Fibroblast of peridontal ligament (primary cell): ENCODE measurements around the gene SNORC.
"Not testable (repeated sequence)": the region's sequence is repeated elsewhere in the genome, so short reads cannot be mapped to it uniquely, and the experiment has no call there.

Experiments used
- DNase-seq: peaks from one replicate; pipeline ENCODE4 v3.0.0-alpha.2; 2010; ENCODE audit errors: extremely low read depth

Gene SNORC

DNA sequence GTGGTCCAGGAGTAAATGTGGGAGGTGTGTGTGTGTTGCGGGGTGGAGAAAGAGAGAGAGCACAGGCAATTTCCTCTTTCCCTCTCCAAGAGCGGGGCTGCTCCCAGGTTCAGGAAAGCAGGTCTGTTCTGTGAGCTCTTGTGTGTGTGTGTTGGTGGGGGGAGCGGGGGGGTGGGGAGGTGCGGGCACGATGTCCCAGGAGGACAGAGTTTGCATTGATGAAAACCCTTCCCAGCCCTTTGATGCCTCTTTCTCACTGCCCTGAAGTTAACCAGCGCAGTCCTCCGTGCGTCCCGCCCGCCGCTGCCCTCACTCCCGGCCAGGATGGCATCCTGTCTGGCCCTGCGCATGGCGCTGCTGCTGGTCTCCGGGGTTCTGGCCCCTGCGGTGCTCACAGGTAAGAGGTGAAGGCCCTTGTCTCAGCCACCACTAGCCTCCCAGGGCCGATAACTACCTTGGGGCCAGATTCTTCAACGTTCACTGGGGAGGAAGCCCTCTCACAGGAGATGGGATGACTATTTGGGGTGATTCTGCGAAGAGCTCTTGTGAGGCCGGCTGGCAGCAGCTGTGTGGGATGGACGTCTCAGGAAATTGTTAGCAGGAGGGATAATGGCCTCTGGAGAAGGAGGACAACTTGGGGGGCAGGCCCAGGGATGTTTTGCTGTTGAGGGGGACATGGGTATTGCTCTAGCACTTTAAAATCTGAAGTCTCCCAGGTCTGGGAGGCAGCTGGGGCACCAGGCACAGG, at the start of gene SNORC:
Gene SNORC (plus strand): TSS at position 247 of the 748 bp plus-strand sequence. CDS start 78 bp downstream, at position 325.
- no peak for DNase-seq

DNA sequence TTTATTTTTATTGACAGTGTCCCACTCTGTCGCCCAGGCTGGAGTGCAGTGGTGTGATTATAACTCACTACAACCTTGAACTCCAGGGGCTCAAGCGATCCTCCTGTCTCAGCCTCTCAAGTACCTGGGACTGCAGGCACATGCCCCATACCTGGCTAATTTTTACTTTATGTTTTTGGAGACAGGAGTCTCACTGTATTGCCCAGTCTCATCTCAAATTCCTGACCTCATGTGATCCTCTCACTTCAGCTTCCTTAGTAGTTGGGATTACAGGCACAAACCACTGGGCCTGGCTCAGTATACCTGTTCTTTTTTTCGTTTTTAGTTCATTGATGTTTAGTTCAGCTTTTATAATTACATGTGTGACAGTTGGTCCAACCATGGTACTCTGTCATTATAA, 40.1 kb upstream of the SNORC start:
- no peak for DNase-seq

DNA sequence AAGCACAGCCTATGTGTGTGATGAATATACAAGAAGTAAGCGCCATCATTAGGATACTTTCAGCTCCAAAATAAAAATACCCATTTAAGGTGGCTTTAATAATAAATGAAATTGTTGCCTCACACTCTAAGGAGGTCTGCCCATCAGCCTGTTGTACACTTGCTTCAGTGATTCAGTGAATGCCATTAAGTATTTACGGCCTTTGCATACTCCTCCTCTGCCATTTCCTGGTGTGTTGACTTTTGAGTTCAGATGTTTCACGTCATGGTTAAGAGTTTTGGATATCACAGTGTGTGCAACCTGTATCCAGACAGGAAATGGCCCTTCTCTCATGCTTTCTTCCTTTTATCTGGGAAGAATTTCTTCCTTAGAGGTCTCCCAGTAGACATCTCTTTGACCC, 38.6 kb upstream of the SNORC start:
- no peak for DNase-seq

DNA sequence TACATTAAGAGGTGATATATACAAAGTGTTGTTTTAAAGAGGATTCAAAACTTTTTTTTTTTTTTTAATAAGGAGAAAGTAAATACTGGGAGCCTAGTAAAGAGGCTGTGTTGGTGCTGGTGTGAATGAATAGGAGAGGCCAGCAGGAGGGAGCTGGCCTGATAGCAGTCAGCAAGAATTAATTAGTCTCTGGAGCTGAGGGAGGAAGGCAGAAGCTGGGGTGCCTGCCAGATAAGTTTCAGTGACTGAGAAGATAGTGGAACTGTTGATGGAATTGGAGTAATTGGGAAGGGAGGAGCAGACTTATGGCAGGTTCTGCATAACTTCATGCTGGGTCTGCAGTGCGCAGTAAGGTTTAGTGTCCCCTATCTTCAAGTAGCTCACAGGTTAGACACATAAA, 36.2 kb upstream of the SNORC start:
- DNase-seq = no peak

DNA sequence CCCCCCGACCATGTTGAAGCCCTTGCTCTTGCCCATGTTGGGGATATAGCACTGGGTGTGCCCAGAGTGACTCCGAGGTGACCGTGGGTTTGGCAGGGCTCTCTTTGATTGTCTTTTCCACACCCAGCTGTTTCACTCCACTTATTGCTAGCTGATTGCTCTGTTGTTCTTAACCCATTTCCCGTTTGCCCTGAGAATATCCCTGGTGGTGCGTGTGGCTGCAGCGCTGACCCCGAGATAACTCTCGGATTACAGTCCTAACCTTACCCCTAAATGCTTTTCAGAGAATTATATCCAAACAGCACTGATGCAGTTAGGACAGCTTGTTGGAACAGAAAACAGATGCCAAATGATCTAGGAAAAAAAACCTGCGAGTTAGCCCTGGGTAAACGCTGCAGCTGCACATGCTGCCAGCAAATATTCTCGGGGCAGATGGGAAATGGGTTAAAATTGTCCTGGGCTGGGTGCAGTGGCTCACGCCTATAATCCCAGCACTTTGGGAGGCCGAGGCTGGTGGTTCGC, 34.3 kb upstream of the SNORC start:
- no peak for DNase-seq

DNA sequence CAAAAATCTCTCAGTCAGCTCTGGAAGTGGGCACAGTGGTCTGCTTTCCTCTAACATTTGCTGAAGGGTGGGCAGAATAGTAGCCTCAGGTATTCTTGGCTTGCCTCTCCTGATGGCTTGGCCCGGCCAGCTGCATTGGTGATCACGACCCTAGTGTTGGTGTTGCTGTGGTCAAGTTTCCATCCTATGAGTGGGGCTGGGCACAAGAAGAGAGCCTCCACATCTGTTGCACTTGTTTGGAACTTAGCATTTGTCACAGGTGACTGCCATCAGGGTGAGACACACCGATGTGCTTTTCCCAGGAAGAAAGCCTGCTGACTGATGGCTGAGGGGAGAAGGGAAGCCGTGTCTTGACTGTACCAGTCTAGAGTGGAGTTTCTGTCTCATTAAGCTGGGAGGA, 33.1 kb upstream of the SNORC start:
- no peak for DNase-seq

DNA sequence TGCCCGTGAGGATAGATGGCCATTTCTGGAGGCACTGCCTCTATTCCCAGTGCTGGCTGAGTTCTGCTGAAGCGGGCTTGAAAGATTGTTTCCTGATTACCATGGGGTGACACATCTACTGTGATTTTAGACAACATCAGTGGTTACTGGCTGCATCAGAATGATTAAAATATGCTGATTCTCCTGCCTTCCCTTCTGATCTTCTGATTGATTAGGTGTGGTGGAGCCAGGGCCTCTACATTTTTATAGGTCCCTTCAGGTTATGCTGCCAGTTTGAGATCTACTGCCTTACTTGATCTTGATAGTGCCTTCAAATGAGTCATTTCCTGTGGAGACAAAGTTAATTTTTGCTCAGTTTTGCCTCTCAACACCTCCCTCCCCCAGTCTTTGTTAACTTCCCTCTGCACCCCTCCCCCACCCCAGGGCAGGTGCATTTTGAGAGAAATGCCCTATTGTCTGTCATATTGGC, 31.6 kb upstream of the SNORC start:
- no peak for DNase-seq

DNA sequence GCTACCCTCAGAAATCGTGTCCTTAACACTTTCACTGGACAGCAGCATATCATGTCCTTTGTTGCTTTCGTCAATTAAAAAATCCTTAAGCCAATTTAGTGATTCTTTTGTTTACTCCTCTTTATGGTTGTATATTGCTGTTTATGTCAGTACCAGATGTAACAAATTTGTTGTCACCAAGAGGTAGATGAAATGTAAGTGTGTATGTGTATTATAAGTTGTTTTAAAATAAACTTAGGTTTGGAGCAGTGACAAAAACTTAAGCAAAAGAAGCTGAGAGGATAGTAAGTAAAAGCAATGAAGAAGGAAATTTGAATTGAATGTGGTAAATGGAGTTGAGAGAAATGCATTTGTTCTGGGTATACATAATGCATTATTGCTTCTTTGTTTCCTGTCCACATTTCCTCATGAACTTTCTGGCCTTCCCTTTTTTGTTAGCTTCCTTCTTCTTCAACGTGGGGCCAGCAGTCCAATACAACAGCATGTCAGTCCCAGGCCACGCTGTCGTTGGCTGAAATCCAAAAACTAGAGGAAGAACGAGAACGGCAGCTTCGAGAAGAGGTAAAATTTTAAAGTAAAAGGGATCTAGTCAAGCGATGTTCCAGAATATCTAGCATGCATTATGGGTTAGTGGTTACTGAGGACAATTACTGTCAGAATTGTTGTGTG, 30.5 kb upstream of the SNORC start:
- no peak for DNase-seq

DNA sequence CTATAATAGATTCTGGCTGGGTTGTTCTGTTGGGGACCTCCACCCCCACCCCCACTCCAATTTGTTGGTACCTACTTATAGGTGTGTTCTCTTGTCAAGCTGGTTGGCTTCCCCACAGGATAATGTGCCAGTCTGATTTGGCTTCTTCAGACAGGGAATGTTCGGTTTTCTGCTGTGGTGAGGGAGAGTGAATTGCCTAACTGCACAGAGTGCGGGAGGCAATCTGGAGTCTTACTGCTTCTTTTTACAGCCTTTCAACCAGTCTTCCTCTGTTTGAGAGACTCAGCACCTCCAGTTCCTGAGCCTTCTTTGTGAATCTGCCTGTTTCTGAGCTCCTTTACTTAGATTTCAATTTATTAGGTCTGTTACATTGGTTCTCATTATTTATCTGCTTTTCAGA, 27.4 kb upstream of the SNORC start:
- no peak for DNase-seq

DNA sequence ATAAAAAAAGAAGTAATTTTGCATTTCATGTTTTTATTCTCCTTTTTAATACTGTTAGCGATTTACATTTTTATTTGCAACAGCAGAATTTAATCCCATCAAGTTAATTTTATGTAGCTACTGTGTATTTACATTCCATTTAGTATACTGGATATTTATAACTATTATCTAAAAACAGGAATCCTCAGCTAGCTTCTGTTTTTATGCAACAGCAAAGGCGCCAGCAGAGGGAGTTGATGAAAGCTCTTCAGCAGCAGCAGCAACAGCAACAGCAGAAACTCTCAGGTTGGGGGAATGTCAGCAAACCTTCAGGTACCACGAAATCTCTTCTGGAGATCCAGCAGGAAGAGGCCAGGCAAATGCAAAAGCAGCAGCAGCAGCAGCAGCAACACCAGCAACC, 26.2 kb upstream of the SNORC start:
- no peak for DNase-seq

DNA sequence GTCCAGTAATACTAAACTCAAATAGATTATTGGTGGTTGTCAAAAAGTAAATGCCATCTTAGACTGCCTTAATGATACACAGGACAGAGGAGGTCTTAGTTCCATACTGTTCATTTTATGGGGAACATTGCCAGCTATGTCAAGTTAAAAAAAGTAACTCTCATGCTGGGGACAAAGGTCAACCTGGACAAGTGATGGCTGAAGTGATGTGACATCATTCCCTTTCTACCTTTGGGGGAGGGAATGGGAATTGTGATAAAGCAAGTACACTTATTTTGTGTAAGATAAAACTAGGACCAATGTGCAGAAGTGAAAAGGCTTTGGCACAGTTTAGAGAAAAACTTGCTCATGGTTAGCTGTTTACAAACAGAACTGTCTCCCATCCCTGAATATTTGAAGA, 24.0 kb upstream of the SNORC start:
- no peak for DNase-seq

DNA sequence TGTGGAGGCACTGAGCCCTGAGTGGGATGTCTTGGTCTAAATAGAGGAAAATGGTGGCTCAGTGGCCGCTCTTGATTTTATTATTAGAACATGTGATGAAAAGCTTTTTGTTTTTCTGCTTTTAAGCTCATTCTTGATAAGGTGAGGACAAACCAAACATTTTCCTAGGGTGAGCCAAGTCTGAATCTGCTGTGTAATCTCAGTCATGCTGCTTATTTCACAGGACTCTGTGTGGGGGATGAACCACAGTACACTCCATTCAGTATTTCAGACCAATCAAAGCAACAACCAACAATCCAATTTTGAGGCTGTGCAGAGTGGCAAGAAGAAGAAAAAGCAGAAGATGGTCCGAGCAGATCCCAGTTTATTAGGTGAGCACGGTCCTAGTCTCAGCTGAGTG, 20.0 kb upstream of the SNORC start:
- DNase-seq = no peak

DNA sequence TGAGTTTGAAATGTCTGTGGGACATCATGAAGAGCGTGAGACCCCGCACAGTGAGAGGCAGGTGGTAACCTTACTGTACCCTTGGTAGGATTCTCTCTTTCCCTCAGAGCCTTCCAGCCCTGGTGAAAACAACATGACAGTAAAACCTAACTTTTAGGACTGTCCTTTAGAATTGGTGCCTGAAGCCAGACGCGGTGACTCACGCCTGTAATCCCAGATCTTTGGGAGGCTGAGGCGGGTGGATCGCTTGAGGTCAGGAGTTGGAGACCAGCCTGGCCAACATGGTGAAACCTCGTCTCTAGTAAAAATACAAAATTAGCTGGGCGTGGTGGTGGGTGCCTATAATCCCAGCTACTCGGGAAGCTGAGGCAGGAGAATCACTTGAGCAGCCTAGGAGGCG, 18.0 kb upstream of the SNORC start:
- not testable (repeated sequence) for DNase-seq

DNA sequence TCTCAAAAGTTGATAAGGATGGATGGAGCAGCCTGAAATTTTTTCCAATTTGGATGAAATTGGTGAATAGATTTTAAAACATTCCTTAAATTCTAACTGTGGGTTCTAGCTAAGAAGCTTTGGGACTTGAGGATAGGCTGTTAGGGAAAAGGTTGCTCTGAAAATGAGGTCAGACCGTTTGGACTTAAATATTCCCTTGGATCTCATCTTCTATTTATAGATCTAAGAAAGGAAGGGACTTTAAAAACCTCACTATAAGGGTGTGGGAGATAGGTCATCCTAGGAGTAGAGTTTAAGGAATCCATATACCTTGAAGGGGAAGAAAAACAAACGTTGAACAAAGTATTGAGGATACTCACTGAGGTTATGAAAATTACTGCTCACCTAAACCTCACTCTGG, 17.4 kb upstream of the SNORC start:
- DNase-seq = peak; percentile 21

DNA sequence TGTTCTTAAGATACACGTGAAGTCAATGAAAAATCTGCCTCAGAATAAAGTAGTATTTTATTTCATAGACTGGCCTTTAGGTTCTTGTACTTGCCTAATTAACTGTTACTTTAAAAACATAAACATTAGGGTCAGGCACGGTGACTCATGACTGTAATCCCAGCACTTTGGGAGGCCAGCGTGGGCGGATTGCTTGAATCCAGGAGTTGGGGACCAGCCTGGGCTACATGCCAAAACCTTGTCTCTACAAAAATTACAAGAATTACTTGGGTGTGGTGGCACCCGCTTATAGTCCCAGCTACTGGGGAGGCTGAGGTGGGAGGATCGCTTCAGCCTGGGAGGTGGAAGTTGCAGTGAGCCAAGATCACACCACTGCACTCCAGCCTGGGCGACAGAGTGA, 16.0 kb upstream of the SNORC start:
- peak; percentile 78 for DNase-seq

DNA sequence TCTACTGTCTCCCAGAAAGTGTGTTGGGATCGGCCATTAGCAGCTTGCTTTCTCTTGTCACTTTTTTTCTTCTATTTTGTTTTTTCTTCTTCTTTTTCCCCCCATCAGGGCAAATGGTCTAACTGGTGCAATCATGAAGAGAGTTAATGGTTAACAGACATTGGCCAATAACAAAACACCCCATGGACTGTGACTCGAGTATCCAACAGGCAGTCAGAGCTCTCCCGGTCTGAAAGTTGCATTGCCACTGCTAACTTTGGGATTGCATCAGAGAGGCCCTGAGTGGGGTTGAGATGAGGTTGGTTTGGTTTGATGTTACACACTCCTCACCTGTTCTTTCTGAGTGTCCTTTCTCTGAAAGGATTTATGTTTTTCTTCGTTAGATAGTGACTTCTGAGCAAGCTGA, 12.9 kb upstream of the SNORC start:
- peak; percentile 48 for DNase-seq

DNA sequence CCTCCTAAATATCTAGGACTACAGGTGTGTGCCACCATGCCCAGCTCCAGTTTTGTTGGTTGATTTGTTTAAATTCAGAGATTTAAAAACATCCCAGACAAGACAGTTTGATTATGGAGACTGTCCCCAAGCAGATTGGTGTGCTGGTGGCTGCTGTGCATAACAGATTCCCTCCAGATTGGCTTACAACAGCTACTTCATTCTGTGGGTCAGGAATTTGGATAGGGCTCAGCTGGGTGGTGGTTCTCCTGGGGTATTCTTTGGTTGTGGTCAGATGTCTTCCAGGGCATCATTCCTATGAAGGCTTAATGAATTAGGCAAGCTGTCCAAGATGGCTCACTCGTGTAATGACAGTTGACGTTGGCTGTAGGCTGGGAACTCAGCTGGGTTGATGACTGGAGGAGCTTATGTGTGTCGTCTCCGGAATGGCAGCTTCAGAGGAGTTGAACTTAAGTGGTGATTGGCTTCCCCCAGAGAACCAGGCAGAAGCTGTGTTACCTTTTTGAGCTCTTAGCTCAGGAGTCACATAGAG, 10.6 kb upstream of the SNORC start:
- no peak for DNase-seq

DNA sequence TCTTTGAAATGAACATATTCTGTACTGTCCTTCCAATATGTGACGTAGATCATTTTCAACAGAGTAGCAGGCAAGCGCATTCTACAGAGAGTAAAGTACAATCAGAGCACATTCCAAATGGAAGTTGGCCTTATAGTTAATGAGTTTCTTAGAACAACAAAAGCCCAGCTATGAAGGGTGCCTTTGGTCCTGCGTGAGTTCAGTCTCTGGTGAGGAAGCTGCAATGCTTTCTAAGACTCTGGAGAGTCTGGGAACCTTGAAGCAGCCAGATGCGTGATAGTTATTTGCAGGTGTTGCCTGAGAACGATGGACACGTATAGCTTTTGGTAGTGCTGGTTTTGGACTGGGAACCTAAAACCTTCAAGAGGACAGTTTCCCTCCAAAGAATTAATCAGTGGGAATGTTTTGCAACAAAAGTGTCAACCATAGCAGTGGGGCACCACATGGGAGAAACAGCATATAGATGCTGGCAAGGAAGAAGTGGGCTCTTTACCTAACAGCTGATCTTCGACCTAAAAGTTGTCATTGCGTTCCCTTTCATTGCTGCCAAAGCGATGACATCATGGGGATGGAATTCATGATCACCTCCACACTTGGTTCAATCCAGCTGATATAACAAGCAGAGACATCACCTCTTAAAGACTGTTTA, 9.3 kb upstream of the SNORC start:
- DNase-seq = no peak

DNA sequence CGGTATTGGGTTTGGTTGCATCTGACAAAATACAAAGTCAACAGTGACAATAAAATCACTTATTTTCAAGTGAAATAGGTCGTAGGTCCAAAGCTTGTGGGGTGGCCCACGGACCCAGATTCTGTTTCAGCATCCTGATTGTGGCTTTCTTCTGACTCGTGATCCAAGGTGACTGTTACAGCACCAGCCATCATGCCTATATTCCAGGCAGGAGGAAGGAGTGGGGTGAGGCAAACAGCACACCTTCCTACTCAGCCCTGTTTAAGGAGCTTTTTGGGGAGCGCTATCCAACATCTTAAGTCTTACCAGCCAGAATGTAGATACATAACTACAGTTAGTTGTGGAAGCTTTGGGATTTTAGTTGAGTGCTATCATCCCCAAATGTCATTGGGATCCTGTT, 8.7 kb upstream of the SNORC start:
- DNase-seq = no peak

DNA sequence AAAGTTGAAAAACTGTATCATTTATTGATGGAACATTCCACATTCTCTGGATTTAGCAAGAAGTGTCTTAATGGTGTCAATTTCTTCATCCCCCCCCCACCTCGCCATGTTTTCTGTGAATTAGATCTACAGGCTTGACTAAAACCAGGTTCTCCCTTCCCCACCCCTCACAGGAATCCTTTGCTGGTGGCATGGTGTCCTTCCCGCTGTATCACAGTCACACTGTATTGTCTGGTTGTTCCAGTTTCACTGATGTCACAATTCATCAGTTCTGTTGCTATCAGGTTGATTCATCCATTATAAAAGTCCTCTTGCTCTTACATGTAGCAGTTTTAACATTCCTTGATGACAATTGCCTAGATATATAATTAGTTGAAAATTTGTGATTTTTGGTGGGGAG, 6.1 kb upstream of the SNORC start:
- no peak for DNase-seq

DNA sequence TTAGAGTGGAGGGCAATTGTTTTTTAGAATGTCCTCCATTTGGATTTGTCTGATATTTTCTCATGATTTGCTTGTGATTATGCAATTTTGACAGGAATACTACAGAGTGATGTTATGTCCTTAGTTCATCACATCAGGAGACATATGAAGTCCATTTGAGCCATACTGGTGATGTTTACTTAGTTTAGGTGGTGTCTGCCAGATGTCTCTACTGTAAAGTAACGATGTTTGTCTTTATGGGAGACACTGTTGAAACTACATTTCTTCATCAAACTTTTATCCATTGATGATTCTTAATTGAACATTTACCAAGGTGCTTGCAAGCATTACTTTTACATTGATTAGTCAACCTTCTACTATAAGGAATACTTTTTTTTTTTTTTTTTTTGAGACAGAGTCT, 4.9 kb upstream of the SNORC start:
- DNase-seq = no peak

DNA sequence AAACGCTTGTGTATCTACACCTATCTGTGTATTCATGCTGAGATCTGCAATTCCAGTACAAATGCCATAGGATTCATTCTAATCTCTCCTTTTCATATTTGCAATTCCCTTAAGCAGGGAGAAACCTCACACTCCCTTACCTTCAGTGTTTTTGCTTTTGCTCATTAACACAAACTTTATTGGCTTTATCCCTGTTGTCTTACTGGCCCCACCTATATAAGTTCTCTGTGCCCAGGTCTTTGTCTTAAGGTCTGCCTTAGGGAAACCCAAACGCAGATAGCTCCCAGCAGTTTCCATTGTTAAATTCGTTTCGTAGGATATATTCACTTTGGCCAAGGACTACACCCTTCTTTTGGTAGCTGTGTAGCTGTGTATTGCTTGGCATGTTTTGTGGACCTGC, 4.0 kb upstream of the SNORC start:
- no peak for DNase-seq
